ENCODE measurements around the gene EXPH5.
"Not testable (repeated sequence)": the region's sequence is repeated elsewhere in the genome, so short reads cannot be mapped to it uniquely, and the experiment has no call there.

Gene EXPH5

DNA sequence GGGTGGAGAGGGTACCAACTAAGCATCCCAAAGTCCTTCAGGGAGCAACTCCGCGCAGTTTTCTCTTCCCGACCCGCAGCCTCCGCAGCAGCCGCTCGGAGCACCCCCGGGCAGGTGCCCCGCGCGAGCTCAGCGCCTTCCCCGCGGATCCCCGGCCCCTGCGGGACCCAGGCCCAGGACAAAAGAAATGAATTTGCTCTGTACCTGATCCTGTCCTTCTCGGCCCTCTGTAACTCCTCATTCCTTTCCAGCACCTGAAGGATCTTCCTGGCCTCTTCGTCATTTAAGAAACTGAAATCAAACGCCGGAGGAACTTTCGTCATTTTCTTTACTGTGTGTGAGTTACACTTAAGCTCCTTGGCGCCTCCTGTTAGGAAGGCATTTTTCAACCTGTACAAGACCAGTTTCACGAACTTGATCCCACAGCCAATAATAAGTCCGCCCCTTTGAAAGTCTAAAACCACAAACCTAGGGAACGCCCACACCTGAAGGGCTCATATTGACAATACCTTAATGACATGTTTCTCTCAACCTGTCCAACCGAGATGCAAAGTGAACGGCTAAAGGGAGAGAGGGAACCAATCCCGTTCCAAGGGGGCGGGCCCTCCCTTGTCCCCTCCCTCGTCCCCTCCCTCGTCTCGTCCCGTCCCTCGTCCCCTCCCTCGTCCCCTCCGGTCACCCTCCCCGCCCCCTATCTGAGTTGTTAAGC, at the start of gene EXPH5:
Gene EXPH5 (minus strand): TSS at position 555 of the 709 bp plus-strand sequence. CDS start 232 bp downstream, at position 323.
- peak; percentile 88 for DNase-seq

GRCh38 chr11:108641752-108642151, 48.2 kb upstream of the EXPH5 start:
- DNase-seq, result not testable (repeated sequence)

DNA sequence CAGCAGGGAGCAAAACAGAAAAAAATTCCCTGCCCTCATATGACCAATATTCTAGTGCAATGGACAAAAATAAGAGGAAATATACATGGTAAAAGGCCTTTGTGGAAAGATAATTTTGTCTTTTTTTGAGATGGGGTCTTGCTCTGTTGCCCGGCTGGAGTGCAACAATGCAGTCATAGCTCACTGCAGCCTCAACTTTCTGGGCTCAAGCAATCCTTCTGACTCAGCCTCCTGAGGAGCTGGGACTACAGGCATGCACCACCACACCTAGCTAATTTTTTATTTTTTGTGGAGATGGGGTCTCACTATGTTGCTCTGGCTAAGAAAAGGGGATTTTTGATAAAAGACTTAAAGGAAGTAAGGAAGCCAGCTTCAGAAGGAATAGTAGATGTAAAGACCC, 45.6 kb upstream of the EXPH5 start:
- DNase-seq, result no peak

- no peak for DNase-seq
Observed at GRCh38 chr11:108636222-108636621, 42.7 kb upstream of the EXPH5 start.

DNA sequence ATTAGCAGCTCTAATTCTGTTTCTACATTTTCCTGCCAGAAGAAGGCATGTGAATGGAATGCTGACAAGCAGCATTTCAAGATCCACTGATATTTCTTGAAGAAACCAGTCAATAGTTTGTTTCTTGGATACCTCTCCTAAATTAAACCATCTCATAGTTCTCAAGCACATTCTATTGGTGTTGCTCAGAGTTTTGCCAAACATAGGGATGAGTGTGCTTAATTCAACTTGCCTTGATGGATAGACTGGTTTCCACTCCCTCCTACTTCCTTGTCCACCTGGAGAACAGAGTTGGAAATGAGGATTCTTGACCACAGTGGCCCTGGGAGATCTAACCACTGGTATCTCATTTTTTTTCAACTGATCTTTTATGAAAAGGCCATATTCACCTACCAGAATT, 41.5 kb upstream of the EXPH5 start:
- no peak for DNase-seq

GRCh38 chr11:108632041-108632704, 38.6 kb upstream of the EXPH5 start:
- DNase-seq, result no peak

DNA sequence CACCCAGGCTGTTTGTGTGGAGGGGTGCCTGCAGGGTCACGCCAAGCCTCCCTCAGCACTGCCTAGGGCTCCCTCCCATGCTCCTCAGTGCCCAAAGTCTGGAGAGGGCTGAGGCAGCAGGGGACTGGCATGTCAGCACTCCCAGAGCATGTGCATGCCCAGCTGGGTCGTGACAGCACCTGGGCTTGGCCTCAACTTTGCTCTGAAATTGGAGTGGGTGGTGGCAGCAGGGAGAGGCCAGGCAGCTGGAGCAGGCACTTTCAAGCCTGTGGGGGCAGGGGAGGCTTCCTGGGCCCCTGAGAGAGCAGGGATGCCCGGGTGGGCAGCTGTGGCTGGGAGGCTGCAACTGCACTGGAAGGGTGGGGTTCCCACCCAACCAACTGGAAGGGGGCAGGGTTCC, 35.7 kb upstream of the EXPH5 start:
- no peak for DNase-seq

DNA sequence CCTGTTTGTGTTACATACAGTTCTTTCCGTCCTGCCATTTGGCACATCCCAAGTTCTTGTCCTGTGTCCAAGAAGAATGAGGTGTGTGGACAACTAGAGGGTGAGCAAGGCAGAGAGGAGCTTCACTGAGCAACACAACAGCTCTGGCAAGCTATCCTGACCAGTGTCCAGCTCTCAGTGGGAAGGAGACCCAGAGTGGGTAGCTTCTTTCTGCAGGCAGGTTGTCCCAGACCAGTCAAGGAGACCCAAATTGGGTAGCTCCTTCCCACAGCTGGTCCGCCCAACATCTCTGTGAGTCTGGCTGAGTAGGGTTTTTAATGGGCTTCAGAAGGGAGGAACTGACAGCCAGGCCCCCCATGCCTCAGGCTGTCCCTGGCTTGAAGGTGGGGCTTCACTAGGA, 35.2 kb upstream of the EXPH5 start:
- no peak for DNase-seq

- DNase-seq, result no peak
Observed at GRCh38 chr11:108628326-108628725, 34.8 kb upstream of the EXPH5 start.

GRCh38 chr11:108624196-108624925, 30.8 kb upstream of the EXPH5 start:
- DNase-seq, result no peak

- DNase-seq, result no peak
Observed at GRCh38 chr11:108622341-108622740, 28.8 kb upstream of the EXPH5 start.

DNA sequence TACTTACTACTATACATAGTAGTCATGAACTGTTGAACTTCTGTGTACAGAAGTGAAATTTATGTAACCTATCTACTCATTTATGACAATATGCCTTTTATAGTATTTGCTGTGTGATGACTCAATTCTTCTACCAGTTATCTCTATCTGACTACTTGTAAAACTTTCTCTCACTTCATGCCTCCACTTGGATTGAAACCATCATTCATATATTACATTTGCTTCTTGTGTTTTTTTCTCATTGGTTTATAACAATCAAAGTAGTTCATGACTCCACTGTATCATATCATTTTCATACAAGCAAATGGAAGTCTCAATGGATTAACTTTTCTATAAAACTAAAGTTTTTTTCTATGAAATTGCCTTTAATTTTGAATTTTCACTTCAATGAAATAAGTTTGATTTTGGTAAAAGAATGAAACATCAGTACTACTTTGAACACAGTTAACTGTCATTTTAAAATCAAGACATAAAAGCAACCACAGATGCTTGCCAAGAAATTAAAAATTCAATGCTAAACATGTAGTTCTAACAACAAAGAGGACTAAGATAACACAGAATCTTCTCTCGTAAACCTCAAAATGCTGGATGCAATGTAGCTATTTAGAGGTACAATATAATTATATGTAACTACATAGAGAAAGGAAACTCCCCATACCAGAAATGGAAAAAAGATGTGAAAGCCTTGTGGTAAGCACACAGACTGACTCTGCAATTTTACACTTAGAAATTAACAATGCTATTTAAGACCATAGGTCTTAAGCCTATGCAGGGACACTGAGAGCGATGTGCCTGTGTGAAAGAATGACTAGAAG, 27.6 kb upstream of the EXPH5 start:
- no peak for DNase-seq

DNA sequence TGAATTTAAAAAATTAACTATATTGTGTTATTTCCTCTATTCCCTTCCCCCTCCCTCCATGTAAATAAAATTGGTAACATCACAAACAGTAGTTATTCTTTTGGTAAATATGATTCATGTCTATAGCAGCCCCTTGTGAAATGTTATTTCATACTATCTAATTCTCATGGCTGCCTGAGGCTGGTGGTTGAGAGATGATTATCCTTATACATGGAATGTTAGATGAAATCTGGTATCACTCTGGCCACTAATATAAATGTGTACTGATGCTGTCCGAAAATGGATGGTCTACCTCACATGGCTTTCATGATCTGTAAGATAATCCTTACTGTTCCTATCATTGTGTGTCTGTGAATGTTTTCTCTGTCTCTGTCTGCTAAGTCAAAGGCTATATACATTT, 25.0 kb upstream of the EXPH5 start:
- DNase-seq, result no peak

GRCh38 chr11:108617055-108617454, 23.5 kb upstream of the EXPH5 start:
- no peak for DNase-seq

DNA sequence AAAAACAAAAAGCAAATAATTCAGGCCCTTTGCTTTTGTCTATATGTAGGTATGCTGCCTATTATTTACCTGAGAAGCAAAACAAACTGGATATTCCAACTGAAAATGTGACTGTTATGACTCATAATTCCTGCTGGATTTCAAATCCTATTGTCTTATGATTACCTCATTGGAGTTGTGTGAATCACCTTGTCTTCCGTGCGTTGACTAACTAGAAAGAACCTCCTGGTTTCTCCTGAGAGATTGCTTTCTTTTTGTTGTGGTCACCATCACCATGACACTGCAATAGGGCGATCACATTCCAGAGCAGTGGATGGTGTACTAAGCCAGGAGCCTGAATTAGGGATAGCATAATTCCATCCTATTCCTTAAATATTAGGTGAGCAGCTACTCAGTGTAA, 23.0 kb upstream of the EXPH5 start:
- DNase-seq, result no peak

- DNase-seq, result no peak
Observed at GRCh38 chr11:108614086-108614485, 20.5 kb upstream of the EXPH5 start.

- no peak for DNase-seq
Observed at GRCh38 chr11:108609682-108610081, 16.1 kb upstream of the EXPH5 start.

DNA sequence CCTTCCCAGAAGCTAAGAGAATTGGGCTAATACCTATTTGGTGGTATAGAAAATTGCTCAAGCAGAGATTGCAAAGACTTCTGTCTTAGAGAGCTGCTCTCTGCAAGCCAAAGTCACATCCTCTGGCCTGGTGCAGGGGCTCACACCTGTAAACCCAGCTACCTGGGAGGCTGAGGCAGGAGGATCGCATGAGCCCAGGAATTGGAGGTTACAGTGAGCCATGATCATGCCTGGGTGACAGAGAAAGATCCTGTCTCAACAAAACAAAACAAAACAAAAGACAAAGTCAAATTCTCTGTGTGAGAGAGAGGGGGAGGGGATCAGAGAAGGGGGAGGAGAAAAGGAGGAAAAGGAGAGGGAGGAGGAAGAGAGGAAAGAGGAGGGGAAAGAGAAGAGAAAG, 15.0 kb upstream of the EXPH5 start:
- DNase-seq, result no peak

GRCh38 chr11:108606495-108607160, 13.1 kb upstream of the EXPH5 start:
- no peak for DNase-seq

GRCh38 chr11:108606070-108606469, 12.5 kb upstream of the EXPH5 start:
- DNase-seq, result no peak

- not testable (repeated sequence) for DNase-seq
Observed at GRCh38 chr11:108602818-108603217, 9.2 kb upstream of the EXPH5 start.

GRCh38 chr11:108601150-108601549, 7.6 kb upstream of the EXPH5 start:
- no peak for DNase-seq

GRCh38 chr11:108599978-108600377, 6.4 kb upstream of the EXPH5 start:
- DNase-seq, result no peak

Data from activated naive CD4-positive, alpha-beta T cell treated with anti-CD3 and anti-CD28 coated beads, Interleukin-2, amount 50 U/mL, for 16 hours (primary cell).